Glomerular visceral epithelial cell (primary cell): ENCODE measurements around the gene ALPG.
"Not testable (repeated sequence)": the region's sequence is repeated elsewhere in the genome, so short reads cannot be mapped to it uniquely, and the experiment has no call there.

ENCODE experiments used
- DNase-seq: peaks from one replicate; pipeline ENCODE4 v3.0.0-alpha.2; 2016; ENCODE audit errors: extremely low spot score

ALPG gene

DNA sequence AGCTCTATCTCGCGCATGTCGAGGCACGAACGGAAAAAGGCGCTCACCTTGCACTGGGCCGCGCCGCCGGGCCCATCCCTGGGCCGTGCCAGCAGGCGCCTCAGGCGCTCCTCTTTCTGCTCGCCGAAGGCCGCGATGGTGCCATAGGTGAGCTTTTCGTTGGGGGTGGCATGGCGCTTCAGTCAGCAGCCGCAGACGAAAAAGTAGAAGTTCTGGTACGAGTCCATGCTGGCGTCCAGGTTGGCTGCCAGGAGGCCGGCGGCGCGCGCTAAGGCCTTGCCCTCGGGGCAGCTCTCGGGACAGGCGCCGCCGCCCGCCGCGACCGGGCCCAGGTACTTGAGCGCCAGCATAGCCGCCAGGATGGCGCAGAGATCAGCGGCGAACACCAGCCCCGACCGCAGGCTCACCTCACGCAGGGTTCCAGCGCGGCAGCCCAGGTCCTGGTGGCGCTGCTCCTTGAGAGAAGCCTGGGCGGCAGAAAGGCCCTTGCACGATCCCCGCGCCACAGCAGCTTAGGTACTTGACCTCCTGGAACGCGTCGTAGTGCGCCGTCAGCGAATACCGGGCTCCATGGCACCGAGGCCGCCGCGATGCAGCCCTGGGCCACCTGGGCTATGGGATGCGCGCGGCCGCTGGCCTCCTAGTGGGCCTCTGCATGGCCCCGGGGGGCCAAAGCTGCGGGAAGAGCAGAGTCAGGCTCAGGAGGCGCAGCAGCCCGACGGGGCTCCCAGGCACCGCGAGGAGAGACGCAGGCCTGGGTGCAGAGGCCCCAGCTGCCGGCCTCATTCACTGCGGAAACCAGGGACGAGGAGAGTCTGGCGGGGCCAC lies 12.8 kb downstream of the ALPG start:
- no peak for DNase-seq

GRCh38 chr2:232420073-232420454 lies 13.4 kb downstream of the ALPG start:
- no peak for DNase-seq

GRCh38 chr2:232420463-232421188 lies 14.0 kb downstream of the ALPG start:
- DNase-seq = no peak

GRCh38 chr2:232421189-232421785 lies 14.6 kb downstream of the ALPG start:
- DNase-seq = no peak

GRCh38 chr2:232422051-232422450 lies 15.4 kb downstream of the ALPG start:
- DNase-seq = no peak

DNA sequence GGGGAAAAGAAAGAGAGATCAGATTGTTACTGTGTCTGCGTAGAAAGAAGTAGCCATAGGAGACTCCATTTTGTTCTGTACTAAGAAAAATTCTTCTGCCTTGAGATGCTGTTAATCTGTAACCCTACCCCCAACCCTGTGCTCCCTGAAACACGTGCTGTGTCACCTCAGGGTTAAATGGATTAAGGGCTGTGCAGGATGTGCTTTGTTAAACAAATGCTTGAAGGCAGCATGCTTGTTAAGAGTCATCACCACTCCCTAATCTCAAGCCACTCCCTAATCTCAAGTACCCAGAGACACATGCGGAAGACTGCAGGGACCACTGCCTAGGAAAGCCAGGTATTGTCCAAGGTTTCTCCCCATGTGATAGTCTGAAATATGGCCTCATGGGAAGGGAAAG lies 16.4 kb downstream of the ALPG start:
- DNase-seq = not testable (repeated sequence)

DNA sequence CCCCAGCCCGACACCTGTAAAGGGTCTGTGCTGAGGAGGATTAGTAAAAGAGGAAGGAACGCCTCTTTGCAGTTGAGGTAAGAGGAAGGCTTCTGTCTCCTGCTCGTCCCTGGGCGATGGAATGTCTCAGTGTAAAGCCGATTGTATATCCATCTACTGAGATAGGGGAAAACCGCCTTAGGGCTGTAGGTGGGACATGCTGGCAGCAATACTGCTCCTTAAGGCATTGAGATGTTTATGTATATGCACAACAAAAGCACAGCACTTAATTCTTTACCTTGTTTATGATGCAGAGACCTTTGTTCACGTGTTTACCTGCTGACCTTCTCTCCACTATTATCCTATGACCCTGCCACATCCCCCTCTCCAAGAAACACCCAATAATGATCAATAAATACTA lies 16.8 kb downstream of the ALPG start:
- not testable (repeated sequence) for DNase-seq

- no peak for DNase-seq
Observed at GRCh38 chr2:232431705-232432590, 25.3 kb downstream of the ALPG start.

GRCh38 chr2:232432598-232433184 lies 26.0 kb downstream of the ALPG start:
- DNase-seq = no peak

DNA sequence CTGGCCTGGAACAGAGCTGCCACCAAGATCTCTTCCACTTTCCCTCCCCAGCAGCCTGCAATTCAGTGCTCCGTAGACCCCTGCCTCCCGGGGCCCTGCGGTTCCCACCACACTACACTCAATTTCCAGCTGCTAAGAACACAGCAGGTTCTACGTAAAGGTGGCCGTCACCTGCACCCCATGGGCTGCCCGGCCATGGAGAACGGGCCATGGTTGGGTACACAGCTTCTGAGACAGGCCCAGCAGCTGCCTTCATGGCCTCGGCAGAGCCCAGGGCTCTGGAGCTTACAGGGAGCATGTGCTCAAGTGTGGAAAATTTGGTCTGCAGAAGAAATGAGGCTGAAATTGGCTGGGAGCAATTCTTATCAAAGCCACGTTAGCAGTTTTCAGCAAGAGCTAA lies 27.0 kb downstream of the ALPG start:
- DNase-seq = not testable (repeated sequence)

DNA sequence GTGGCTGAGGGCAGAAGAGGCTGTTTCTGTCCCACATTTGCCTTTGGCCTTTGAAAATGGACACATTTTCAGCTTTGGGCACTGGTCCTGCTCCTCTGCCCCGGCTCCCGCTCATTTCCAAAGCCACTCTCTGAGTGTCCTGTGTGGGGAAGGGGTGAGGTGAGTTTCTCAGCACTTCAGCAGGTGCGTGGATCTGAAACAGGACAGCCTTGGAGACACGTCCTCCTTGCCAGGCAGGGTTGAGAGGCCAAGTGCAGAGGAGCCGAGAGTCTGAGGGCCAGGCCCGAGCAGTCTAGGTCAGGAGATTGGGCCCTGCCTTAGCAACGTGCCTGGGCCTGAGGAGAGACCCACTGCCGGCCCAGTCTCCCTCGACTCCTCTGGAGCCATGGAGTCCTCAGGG lies 27.4 kb downstream of the ALPG start:
- DNase-seq = no peak

GRCh38 chr2:232434563-232435374 lies 28.1 kb downstream of the ALPG start:
- no peak for DNase-seq

- DNase-seq = no peak
Observed at GRCh38 chr2:232435375-232435648, 28.7 kb downstream of the ALPG start.

DNA sequence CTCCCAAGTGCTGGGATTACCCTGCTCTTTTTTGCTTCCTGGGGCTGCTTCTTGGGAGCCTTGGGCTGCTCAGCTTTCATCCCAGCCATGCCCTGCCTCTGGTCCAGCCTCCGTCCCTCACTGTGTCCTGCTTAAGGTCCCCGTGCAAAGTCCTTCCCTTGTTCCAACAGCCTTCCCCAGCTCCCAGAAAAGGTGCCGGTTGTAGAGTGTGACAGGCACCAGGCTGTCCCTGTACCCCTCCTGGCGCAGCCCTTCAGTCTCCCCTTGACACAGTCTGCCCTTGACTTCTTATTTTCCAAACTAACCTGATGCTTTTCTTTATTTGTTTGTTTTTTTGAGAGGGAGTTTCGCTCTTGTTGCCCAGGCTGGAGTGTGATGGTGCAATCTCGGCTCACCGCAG lies 29.2 kb downstream of the ALPG start:
- no peak for DNase-seq

DNA sequence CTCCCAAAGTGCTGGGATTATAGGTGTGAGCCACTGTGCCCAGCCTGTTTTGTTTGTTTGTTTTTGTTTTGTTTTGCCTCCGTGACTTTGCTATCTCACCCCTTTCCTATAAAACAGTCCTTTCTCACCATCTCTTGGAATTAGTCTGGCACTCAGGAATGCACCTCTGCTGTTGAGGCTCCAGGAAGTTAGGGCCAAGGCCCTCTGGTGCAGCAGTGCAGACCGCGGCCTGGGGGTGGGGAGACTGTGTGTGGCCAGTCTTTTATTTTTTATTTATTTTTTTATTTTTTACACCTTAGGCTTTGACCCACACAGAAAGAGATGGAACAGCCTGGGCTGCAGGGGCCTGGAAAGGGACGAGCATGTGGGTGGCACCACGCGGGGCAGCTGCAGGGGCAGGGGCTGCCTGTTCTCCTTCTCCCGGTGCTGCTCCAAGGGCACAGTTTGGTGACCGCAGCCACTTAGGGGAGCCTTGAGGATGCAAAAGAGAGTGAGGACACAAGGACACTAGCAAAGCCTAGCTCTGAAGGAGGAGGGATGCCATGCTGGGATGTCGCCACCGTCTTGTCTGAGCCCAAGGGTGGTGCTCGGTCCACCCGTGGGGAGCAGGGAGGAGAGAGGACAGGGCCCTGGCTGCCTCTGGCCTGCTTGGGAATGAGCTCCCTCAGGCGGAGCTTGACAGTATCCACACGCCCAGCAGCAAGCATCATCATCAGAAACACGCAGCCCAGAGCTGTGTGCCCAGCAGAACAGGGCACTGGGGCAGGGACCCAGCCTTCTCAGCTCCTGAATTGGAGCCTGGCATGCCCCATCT lies 29.9 kb downstream of the ALPG start:
- no peak for DNase-seq

DNA sequence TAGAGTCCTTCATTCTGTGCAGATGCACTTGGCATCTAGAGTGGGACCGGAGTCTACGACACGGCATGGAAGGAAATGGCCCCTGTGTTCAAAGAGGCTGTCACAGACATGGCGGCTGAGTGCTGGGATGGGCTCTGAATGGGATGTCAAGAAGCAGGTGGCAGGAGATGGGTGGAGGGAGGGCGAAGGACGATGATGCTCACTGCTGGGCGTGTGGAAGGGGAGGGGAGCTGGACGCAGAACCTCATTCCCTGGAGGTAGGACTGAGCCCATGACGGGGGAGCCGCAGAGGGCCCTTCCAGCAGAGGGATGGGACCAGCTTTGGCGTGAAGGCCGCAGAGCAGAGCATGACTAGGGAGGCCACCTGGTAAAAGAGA lies 30.5 kb downstream of the ALPG start:
- no peak for DNase-seq

DNA sequence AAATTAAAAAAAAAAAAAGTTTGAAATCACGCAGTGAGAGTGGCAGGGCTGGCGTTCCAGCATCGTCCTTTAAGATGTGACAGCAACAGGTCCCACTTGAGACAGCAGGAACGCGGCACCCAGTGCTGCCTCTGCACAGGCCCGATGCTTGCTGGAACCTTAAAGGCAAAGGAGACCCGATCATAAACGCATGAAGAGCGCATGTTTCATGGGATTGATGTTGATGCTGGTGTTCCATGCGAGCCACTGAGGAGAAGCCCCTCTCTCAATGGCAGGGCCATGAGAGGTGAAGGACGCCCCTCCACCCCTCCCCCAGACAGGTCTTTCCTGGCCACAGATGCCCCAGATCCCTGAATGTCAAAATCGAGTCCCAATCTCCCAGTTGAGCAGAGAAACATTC lies 31.4 kb downstream of the ALPG start:
- DNase-seq = no peak

GRCh38 chr2:232438951-232439757 lies 32.5 kb downstream of the ALPG start:
- DNase-seq = peak; percentile 41

DNA sequence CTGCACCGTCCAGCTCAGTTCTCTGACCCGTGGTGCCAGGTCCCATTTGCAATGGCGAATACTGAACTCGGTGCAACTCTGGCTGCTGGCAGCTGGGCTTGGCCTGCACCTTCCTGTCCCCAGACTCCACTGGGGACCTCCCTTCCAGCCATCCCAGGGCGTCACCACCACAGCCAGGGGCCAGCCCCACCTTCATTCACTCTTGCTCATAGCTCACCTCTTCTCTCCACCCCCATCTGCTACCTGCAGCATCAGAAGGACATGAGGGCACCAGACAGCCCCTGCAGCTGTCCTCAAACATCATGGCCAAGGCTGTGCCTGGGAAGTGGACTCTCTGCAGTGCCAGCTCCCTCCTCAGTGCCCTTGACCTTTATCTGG lies 33.1 kb downstream of the ALPG start:
- DNase-seq = no peak
